ENCODE results near the gene TPK1.

Gene TPK1

GRCh38 chr7:144665689-144666381 lies 170.0 kb downstream of the TPK1 start:
- no peaks in the 10 kb centered on the region for H3K4me1 Mint-ChIP-seq

DNA sequence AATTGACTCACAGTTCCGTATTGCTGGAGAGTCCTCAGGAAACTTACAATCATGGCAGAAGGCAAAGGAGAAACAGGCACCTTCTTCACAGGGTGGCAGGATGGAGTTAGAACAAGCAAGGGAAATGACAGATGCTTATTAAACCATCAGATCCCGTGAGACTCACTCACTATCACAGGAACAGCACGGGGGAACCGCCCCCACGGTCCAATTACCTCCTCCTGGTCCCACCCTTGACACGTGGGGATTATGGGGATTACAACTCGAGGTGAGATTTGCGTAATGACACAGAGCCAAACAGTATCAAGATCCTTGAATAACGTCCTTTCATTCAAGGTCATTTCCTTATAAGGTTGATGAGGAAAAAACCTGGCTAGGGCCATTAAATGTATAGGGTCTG lies 176.6 kb downstream of the TPK1 start:
- TF ChIP-seq, protein P1, sequence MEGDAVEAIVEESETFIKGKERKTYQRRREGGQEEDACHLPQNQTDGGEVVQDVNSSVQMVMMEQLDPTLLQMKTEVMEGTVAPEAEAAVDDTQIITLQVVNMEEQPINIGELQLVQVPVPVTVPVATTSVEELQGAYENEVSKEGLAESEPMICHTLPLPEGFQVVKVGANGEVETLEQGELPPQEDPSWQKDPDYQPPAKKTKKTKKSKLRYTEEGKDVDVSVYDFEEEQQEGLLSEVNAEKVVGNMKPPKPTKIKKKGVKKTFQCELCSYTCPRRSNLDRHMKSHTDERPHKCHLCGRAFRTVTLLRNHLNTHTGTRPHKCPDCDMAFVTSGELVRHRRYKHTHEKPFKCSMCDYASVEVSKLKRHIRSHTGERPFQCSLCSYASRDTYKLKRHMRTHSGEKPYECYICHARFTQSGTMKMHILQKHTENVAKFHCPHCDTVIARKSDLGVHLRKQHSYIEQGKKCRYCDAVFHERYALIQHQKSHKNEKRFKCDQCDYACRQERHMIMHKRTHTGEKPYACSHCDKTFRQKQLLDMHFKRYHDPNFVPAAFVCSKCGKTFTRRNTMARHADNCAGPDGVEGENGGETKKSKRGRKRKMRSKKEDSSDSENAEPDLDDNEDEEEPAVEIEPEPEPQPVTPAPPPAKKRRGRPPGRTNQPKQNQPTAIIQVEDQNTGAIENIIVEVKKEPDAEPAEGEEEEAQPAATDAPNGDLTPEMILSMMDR (IDR thresholded peaks at IDR 0.05) = no peak
- no peak for DNase-seq
- H3K36me3 Mint-ChIP-seq (ENCODE audit: low read depth) = no peaks in the 10 kb centered on the region
- H3K9me3 Mint-ChIP-seq = no peaks in the 10 kb centered on the region
- H3K27me3 Mint-ChIP-seq (ENCODE audit: low read depth, poor library complexity) = peaks cover 6% of the 10 kb centered on the region
- H3K27ac Mint-ChIP-seq = no peak overlapping the region
- no peaks in the 10 kb centered on the region for H3K4me1 Mint-ChIP-seq
- no peak overlapping the region for H3K4me3 Mint-ChIP-seq

More at GRCh38 chr7:144665689-144666381, 170.0 kb downstream of the TPK1 start:
- H3K9me3 Mint-ChIP-seq = no peaks in the 10 kb centered on the region
- H3K36me3 Mint-ChIP-seq (ENCODE audit: low read depth) = no peaks in the 10 kb centered on the region
- TF ChIP-seq, protein P1 (IDR thresholded peaks at IDR 0.05) = no peak
- no peak overlapping the region for H3K27ac Mint-ChIP-seq
- H3K4me3 Mint-ChIP-seq = no peak overlapping the region
- no peak for DNase-seq
- peaks cover 6% of the 10 kb centered on the region for H3K27me3 Mint-ChIP-seq (ENCODE audit: low read depth, poor library complexity)

GRCh38 chr7:144656965-144657517 lies 178.8 kb downstream of the TPK1 start:
- no peak for DNase-seq
- TF ChIP-seq, protein P1 (IDR thresholded peaks at IDR 0.05) = no peak
- Mint-ChIP-seq H3K36me3 (ENCODE audit: low read depth) (no peaks in the 10 kb centered on the region), H3K4me3 (no peak overlapping the region), H3K27ac (no peak overlapping the region), H3K4me1 (no peaks in the 10 kb centered on the region), H3K9me3 (no peaks in the 10 kb centered on the region), H3K27me3 (ENCODE audit: low read depth, poor library complexity) (peaks cover 2% of the 10 kb centered on the region)

DNA sequence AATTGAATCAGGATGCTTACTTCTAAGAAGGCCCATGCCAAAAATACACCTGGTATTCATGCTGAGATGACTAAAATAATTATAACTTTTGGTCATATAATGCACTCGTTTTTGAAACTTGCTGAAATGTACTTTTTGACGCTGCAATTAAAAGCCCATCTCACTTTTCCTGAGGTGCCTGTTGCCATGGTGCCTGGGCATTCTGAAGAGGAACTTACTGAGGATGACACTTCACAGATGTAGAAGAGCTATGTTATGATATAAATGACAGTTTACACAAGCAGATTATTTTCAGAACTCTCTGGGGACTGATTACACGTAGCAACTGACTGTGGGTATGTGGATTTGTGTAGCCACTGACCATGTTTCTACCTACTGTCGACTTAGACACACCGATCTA lies 182.4 kb downstream of the TPK1 start:
- TF ChIP-seq, protein P1 (IDR thresholded peaks at IDR 0.05) = no peak
- Mint-ChIP-seq H3K36me3 (ENCODE audit: low read depth) (no peaks in the 10 kb centered on the region), H3K4me3 (no peak overlapping the region)

GRCh38 chr7:144650439-144650838 lies 185.4 kb downstream of the TPK1 start:
- Mint-ChIP-seq H3K9me3 (peaks cover 24% of the 10 kb centered on the region), H3K27ac (no peak overlapping the region), H3K4me1 (peaks cover 5% of the 10 kb centered on the region), H3K27me3 (ENCODE audit: low read depth, poor library complexity) (no peaks in the 10 kb centered on the region), H3K4me3 (no peak overlapping the region), H3K36me3 (ENCODE audit: low read depth) (no peaks in the 10 kb centered on the region)
- DNase-seq = no peak
- TF ChIP-seq, protein P1 (IDR thresholded peaks at IDR 0.05) = no peak

More for the DNA sequence above, 182.4 kb downstream of the TPK1 start:
- Mint-ChIP-seq H3K4me1 (peaks cover 5% of the 10 kb centered on the region), H3K27ac (no peak overlapping the region), H3K27me3 (ENCODE audit: low read depth, poor library complexity) (no peaks in the 10 kb centered on the region), H3K9me3 (peaks cover 20% of the 10 kb centered on the region)
- no peak for DNase-seq

- H3K36me3 Mint-ChIP-seq (ENCODE audit: low read depth) = no peaks in the 10 kb centered on the region
- peaks cover 5% of the 10 kb centered on the region for H3K4me1 Mint-ChIP-seq
- no peak for DNase-seq
- no peak overlapping the region for H3K27ac Mint-ChIP-seq
- H3K27me3 Mint-ChIP-seq (ENCODE audit: low read depth, poor library complexity) = no peaks in the 10 kb centered on the region
- no peak overlapping the region for H3K4me3 Mint-ChIP-seq
- TF ChIP-seq, protein P1 (IDR thresholded peaks at IDR 0.05) = no peak
- peaks cover 24% of the 10 kb centered on the region for H3K9me3 Mint-ChIP-seq
Measured at GRCh38 chr7:144649120-144649519, 186.7 kb downstream of the TPK1 start.
